Hepatocyte (in vitro differentiated cells): Measurements from ENCODE around the gene KCNIP3.

Experiments
- CTCF ChIP-seq: fragments of 200-600 bp; sonication (generic); IDR thresholded peaks from 2 replicates; pipeline ENCODE4 v1.5.1; 2016; ENCODE audit warnings: antibody characterized with exemption, mild to moderate bottlenecking; ENCODE audit not compliant: poor library complexity
- EZH2 ChIP-seq: fragments of 200-600 bp; sonication (generic); IDR thresholded peaks from 2 replicates; pipeline ENCODE4 v1.6.1; 2016; ENCODE audit warnings: antibody characterized with exemption, mild to moderate bottlenecking, borderline replicate concordance
- EZH2phosphoT487 ChIP-seq: fragments of 200-600 bp; sonication (generic); IDR thresholded peaks from one replicate; pipeline ENCODE4 v1.6.1; 2018; ENCODE audit warnings: antibody characterized with exemption, mild to moderate bottlenecking, low read depth, moderate library complexity; ENCODE audit not compliant: unreplicated experiment, severe bottlenecking

GRCh38 chr2:95372216-95372829 is 75.2 kb downstream of the KCNIP3 start:
- no peak for TF ChIP-seq CTCF
- TF ChIP-seq EZH2, result no peak
- TF ChIP-seq EZH2phosphoT487, result no peak
